Stomach smooth muscle (tissue), 2 donors: ENCODE results near the gene CSPG4.
"Not testable (repeated sequence)": the region's sequence is repeated elsewhere in the genome, so short reads cannot be mapped to it uniquely, and the experiment has no call there.

ENCODE experiments used
- H3K27ac ChIP-seq: one replicate; pipeline ENCODE4 v1.7.0; 2013; ENCODE audit warnings: mild to moderate bottlenecking, low read length, inconsistent platforms
- H3K27me3 ChIP-seq, 2 donors: one replicate each; pipeline ENCODE4 v1.7.0; 2013; ENCODE audit warnings: low read length in 2 of 2; ENCODE audit not compliant: insufficient read depth in 2 of 2, control insufficient read depth in 1 of 2
- H3K36me3 ChIP-seq, 2 donors: one replicate each; pipeline ENCODE4 v1.7.0; 2013; ENCODE audit warnings: low read length in 2 of 2; ENCODE audit not compliant: control insufficient read depth in 2 of 2, insufficient read depth in 2 of 2
- H3K4me1 ChIP-seq: one replicate; pipeline ENCODE4 v1.7.0; 2013; ENCODE audit warnings: low read length; ENCODE audit not compliant: control insufficient read depth, insufficient read depth
- H3K4me3 ChIP-seq, 2 donors: one replicate each; pipeline ENCODE4 v1.7.0; 2013; ENCODE audit warnings: low read length in 2 of 2
- H3K9ac ChIP-seq, 2 donors: one replicate each; pipeline ENCODE4 v1.7.0; 2013; ENCODE audit warnings: low read length in 2 of 2, mild to moderate bottlenecking in 1 of 2
- H3K9me3 ChIP-seq, 2 donors: one replicate each; pipeline ENCODE4 v1.7.0; 2013; ENCODE audit warnings: low read length in 2 of 2; ENCODE audit not compliant: control insufficient read depth in 2 of 2
- donor health status: healthy.
- donor health status: Pancreatic carcinoma.

The CSPG4 gene

GRCh38 chr15:75683646-75684312, 28.9 kb downstream of the CSPG4 start:
- not testable (repeated sequence) for H3K9ac ChIP-seq, H3K4me3 ChIP-seq, H3K9me3 ChIP-seq, H3K27me3 ChIP-seq
- Histone ChIP-seq H3K4me1 (peaks cover 23% of the 10 kb centered on the region), H3K27ac (peak overlapping the region; percentile 37), H3K36me3 (peaks cover 44 to 63% of the 10 kb centered on the region in 2 donors)

DNA sequence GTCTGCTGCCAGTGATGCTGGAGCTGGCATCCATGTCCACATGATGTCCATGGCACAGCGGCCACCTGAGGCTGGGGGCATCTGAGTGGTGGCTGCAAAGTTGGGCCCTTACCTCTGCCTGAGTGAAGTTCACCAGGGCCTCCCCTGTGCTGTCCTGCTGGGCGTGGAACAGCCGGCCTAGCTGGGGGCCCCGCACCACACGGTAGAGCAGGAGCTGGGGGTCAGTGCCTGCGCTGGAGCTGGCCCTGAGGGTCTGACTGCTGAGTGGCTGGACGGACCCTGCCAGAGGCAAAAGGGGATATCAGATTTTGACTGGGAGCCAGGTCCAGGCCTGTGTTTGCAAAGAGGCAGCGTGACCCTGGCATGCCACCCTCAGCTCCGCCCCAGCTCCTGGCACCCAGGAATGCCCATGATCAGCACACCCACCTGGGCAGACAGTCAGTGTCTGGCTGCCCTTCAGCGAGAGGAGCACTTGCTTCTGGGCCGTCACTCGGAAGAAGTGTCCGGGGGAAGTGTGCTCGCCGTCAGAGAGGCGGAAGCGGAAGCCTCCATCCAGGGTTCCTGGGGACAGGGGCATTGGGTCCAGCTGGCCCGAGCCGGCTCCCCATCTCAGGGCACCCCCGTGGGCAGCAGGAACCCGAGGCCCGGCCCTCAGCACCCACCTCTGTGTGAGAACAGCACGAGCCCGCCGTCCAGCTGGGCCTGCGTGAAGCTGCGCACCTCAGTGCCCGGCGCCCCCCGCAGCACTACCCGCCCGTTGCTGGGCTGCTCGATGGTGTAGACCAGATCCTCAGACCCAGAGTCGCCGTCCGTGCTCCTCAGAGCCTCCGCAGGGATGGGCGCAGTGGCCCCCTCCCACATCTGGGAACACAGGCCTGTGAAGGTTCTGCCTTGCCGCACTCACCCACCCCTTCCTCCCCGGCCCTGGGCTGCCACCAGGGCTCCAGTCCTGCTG, 30.2 kb downstream of the CSPG4 start:
- peaks cover 41 to 59% of the 10 kb centered on the region in 2 donors for H3K36me3 ChIP-seq
- H3K4me1 ChIP-seq, result peaks cover 23% of the 10 kb centered on the region
- H3K27ac ChIP-seq, result peak overlapping the region; percentile 37
- no peak overlapping the region for H3K4me3 ChIP-seq
- H3K9ac ChIP-seq, result no peak overlapping the region
- no peaks in the 10 kb centered on the region for H3K27me3 ChIP-seq
- H3K9me3 ChIP-seq, result no peaks in the 10 kb centered on the region

DNA sequence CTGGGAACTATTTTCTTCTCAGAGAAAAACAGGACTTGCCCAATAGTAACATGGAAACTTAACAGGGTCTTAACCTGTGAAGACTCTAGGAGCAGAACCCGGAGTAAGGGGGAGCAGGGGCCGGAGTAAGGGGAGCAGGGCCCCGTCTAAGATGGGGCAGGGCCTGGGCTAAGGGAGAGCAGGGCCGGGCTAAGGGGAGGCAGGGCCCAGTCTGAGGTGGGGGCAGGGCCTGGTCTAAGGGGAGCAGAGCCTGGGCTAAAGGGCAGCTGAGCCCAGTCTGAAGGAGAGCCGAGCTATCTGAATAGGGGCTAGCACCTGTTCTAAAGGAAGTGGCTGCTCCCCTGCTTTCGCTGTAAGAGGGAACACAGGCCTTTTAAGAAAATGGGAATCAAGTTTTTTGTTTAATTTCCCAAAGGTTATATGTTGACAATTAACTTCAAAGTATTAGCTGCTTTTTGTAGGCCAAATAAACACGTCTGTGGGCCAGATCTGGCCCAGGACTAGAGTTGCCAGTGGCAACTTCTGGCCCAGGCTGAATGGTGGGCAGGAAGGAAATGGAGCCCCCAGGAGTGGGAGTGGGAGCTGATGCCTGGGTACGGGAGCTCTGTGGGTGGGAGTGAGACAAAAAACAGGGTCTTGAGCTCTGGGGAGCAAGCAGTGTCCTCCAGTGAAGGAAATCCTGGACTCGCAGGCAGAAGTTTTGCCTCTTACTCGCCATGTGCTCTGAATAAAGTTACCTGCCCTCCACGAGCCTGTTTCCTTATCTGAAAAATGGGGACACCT, 32.5 kb downstream of the CSPG4 start:
- Histone ChIP-seq H3K9me3 (no peaks in the 10 kb centered on the region), H3K36me3 (peaks cover 44 to 60% of the 10 kb centered on the region in 2 donors), H3K4me3 (no peak overlapping the region), H3K4me1 (peaks cover 20% of the 10 kb centered on the region), H3K9ac (peak overlapping the region in 1 of 2 donors; percentile 21), H3K27ac (peak overlapping the region; percentile 53), H3K27me3 (no peaks in the 10 kb centered on the region)

- not testable (repeated sequence) for H3K27me3 ChIP-seq, H3K9ac ChIP-seq, H3K27ac ChIP-seq, H3K4me3 ChIP-seq, H3K9me3 ChIP-seq
- Histone ChIP-seq H3K4me1 (peaks cover 24% of the 10 kb centered on the region), H3K36me3 (peaks cover 35 to 50% of the 10 kb centered on the region in 2 donors)
Measured at GRCh38 chr15:75678324-75678690, 34.3 kb downstream of the CSPG4 start.

GRCh38 chr15:75677465-75678323, 35.0 kb downstream of the CSPG4 start:
- peaks cover 35 to 49% of the 10 kb centered on the region in 2 donors for H3K36me3 ChIP-seq
- no peak overlapping the region for H3K4me3 ChIP-seq

DNA sequence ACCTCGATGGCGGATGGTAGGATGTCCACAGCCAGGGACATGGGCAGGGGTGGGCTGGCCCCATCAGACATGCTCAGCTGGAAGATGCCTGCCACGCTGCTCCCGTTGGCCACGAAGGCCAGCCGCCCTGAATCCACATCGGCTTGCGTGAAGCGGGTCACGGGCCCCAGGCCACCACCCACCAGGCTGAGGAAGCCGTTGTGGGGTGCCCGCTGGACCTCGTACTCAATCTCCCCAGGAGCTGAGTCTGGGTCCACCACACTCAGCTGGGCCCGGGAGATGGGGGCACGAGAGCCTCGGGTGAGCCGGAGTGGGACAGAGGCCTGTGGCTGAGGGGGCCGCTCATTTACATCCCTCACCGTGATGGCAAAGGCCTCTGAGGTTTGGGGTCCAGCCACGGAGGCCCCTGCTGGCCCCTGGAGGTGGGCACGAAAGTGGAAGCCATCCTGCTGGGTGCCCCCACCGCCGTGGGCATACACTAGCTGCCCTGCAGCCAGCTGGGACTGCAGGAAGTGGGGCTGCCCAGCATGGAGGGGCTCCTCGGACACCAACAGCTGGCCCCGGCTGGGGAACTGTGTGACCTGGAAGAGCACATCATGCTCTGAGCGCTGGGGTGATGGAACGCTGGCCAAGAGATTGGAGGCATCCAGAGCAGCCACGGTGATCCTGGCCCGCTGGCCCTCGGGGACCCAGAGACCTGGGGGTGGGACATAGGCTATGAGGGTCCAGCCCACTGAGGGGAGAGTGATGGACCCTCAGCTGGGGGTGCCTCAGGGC, 35.8 kb downstream of the CSPG4 start:
- no peak overlapping the region for H3K9ac ChIP-seq
- H3K27me3 ChIP-seq, result no peaks in the 10 kb centered on the region
- no peak overlapping the region for H3K4me3 ChIP-seq
- no peaks in the 10 kb centered on the region for H3K9me3 ChIP-seq
- H3K27ac ChIP-seq, result no peak overlapping the region
- H3K36me3 ChIP-seq, result peaks cover 30 to 47% of the 10 kb centered on the region in 2 donors
- peaks cover 39% of the 10 kb centered on the region for H3K4me1 ChIP-seq

More at GRCh38 chr15:75677465-75678323, 35.0 kb downstream of the CSPG4 start:
- no peaks in the 10 kb centered on the region for H3K27me3 ChIP-seq
- H3K27ac ChIP-seq, result no peak overlapping the region
- H3K4me1 ChIP-seq, result peaks cover 31% of the 10 kb centered on the region
- no peak overlapping the region for H3K9ac ChIP-seq
- H3K9me3 ChIP-seq, result no peaks in the 10 kb centered on the region

GRCh38 chr15:75675579-75676404, 36.9 kb downstream of the CSPG4 start:
- Histone ChIP-seq H3K36me3 (peaks cover 27 to 36% of the 10 kb centered on the region in 2 donors), H3K27me3 (no peaks in the 10 kb centered on the region), H3K9me3 (no peaks in the 10 kb centered on the region), H3K4me3 (no peak overlapping the region), H3K27ac (no peak overlapping the region), H3K9ac (no peak overlapping the region), H3K4me1 (peaks cover 43% of the 10 kb centered on the region)

- H3K36me3 ChIP-seq, result peaks cover 19 to 24% of the 10 kb centered on the region in 2 donors
- H3K9me3 ChIP-seq, result no peaks in the 10 kb centered on the region
- H3K27ac ChIP-seq, result peak overlapping the region; percentile 88
- no peak overlapping the region for H3K4me3 ChIP-seq
- H3K27me3 ChIP-seq, result no peaks in the 10 kb centered on the region
- no peak overlapping the region for H3K9ac ChIP-seq
- H3K4me1 ChIP-seq, result peaks cover 48% of the 10 kb centered on the region
Measured at GRCh38 chr15:75674366-75674765, 38.3 kb downstream of the CSPG4 start.
